HK-2 (cell line): ENCODE measurements around the gene FRG2C.
"Not testable (repeated sequence)": the region's sequence is repeated elsewhere in the genome, so short reads cannot be mapped to it uniquely, and the experiment has no call there.

Experiments
- DNase-seq: peaks from one replicate; pipeline ENCODE4 v3.0.0-alpha.2; 2018; ENCODE audit not compliant: unreplicated experiment

FRG2C gene

GRCh38 chr3:75669348-75670297, 5.5 kb downstream of the FRG2C start:
- peak; percentile 65 for DNase-seq

- DNase-seq: peak; percentile 3
These were observed 6.5 kb downstream of the FRG2C start for GRCh38 chr3:75670298-75671286.

DNA sequence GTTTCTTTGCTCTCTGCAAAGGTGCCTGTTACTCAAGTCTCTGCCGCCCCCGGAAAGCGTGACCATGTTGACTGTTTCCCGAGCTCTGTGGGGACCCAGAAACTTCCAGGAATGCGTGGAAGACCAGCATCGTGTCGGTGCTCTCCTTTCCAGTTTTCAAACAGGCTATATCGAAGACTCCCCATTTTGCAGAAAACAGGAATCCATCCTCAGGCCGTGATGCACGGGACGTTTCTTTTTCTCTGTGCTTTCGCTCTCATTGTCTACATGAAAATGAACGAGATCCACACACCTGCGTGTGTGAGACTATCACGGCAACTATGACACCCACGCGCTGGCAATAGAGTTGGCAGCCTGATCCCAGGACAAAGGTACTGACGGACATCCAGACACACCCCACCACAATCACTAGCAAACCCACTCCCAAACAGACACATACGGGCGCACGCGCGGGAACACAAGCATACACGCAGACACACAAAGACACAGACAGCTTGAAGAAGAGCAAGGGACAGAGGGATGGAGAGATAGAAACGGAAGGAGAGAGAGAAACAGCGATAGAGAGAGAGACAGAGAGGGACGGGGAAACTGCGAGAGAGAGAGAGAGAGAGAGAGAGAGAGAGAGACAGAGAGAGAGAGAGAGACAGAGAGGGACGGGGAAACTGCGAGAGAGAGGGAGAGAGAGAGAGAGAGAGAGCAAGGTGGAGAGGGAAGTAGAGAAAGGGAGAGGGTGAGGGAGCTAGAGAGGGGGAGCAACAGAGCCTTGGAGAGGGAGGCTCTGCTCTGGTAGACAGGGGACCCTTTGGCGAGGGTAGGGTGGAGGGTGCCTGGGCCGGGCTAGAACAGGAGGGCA, 7.4 kb downstream of the FRG2C start:
- DNase-seq: peak; percentile 16

DNA sequence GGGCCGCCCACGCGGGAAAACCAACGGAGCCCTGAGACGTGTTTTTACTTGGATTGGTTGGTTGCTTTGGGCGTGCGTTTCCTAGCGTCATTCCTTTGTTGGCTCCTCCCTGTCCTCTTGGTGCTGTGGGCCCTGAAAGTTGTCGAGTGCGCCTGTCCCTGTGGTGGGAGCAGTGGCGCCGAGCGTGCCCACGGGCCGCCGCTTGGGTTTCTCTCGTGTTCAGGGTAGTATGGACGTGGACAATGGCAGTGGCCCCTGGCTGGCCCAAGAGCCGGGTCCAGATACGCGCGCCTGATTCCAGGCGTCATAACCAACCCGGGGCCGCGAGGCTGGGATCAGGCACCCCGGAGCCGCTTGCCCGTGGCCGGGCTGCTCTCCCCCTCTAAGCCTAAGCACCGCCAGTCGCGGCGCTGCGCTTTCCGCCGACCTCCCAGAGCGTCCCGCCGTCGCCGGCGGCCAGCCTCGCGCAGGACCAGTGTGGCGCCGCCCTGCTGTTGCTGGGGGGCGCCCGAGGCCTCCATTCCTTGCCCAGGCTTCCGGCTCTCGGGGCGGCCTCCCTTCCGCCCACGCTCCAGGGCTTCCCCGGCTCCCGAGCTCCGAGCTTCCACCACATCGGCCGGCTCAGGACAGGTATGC, 8.1 kb downstream of the FRG2C start:
- DNase-seq: peak; percentile 80

GRCh38 chr3:75683965-75684364, 19.8 kb downstream of the FRG2C start:
- DNase-seq: not testable (repeated sequence)

GRCh38 chr3:75687323-75687722, 23.2 kb downstream of the FRG2C start:
- no peak for DNase-seq

DNA sequence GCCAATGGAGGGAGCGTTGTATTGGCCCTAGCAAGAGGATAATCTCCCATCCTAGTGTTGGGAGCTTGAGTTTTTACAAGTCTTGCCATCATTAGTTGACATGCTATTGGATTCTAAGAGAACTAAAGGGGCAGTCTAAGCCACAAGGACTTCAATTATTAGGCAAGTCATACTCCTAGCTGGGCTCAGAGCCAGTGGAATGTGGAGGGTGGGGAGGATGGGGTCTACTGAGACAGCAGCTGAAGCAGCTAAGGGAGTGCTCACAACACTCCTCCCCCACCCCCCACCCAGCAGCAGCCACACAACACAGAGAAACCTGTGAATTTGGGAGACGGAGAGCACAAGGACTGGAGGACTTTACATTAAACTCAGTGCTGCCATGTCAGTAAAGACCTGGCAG, 27.9 kb downstream of the FRG2C start:
- no peak for DNase-seq
